Right kidney (tissue), 1 donor: ENCODE data around the gene OGT.
"Not testable (repeated sequence)": the region's sequence is repeated elsewhere in the genome, so short reads cannot be mapped to it uniquely, and the experiment has no call there.

ENCODE experiments used
- DNase-seq: peaks from one replicate; pipeline ENCODE4 v3.0.0-alpha.2; 2016

The OGT gene

DNA sequence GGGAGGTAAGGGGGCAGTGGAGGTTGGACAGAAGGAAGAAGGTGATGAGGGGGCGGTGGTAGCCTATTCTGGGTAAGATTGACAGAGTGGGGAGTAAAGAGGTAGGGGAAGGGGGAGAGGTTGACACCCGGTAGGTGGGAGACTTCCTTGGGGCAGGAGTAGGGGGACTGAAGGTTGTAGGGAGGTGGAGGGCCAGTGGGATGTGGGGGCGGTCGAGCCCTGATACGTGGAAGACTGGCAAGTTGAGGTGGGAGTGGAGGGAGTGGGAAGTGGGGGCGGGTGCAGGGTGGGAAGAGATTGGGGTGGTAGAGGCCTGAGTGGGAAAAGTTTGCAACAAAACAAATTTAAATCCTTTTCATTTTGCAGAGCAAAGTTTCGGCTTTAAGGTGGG is 47.1 kb downstream of the OGT start:
- no peak for DNase-seq

DNA sequence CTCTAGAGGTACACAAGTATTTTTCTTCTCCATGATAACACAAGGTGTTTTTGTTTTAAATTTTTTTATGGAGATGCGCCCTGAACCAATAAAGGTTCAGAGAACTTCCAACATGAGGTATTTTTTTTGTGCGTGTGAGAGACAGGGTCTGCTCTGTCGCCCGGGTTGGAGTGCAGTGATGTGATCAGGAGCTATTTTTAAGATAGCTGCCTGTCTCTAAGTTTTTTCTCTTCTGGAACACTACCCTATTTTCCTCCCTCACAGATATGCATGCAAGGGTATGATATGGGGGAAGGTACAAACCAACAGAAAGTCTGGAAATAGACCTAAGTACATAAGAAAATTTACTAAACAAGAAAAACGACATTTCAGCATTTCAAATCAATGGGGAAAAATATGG is 48.3 kb downstream of the OGT start:
- no peak for DNase-seq

DNA sequence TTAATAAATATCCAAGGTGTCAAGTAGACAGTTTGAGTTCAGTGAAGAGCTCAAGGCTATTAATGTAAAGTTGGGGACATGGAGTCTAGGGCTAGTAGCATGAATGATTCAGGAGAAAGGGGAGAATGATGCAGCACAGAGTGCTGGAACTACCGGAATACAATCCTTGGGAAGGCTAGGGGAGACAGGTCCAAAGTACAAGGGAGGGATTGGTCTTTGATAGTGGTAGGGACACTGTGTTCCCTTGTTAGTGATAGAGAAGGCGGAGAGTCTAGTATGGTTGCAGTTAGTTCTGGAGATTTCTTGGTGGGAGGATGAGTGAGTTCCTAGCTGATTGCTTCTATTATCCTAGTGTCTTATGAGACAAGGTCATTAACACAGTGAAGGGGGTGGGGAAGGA is 54.0 kb downstream of the OGT start:
- DNase-seq = no peak

DNA sequence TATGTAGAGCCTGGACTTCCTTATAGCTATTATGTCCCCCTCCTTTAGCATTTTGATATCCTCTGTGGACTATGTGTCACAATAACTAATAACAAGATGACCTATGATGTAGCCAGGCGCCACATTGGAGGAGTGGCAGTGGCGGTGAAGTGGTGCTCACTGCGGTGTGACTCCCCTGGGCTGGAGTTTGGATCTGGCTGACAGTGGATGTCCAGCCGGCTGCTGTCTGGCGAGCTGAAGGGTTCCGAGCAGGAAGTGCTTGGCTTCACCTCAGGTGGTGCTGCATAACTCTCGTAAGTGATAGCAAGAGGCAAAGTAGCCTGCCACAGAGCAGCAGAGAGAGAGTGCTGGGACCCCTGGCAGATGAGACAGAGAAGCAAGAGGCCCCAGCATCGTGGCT is 60.3 kb downstream of the OGT start:
- DNase-seq = not testable (repeated sequence)

DNA sequence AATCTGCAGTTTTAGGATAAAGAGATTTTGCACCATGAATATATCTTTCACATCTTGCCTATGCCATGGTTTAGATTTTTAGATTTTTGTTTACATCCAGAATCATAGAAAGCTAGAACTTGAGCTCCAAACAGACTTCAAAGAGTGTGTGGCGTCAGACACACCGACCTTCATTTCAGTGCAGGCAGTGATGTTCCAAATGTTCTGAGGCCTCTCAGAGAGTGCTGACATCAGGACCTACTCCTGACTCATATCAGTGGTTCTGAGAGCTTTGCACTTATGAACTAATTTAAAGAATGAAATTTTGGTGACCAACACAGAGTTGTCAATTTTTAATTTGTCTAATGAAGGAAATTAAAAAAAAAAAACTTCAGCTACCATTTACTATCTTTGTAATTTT is 67.1 kb downstream of the OGT start:
- no peak for DNase-seq

DNA sequence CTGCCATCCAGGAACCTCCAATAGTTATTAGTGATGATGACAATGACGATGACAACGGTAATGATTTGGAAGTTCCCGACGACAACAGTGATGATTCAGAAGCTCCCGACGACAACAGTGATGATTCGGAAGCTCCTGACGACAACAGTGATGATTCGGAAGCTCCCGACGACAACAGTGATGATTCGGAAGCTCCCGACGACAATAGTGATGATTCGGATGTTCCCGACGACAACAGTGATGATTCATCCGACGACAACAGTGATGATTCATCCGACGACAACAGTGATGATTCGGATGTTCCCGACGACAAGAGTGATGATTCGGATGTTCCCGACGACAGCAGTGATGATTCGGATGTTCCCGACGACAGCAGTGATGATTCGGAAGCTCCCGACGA is 70.7 kb downstream of the OGT start:
- DNase-seq = no peak

DNA sequence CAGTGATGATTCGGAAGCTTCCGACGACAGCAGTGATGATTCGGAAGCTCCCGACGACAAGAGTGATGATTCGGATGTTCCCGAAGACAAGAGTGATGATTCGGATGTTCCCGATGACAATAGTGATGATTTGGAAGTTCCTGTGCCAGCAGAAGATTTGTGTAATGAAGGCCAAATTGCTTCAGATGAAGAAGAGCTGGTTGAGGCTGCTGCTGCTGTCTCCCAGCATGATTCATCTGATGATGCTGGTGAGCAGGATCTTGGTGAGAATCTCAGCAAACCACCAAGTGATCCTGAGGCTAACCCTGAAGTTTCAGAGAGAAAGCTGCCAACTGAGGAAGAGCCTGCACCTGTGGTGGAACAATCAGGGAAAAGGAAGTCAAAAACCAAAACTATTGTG is 71.2 kb downstream of the OGT start:
- DNase-seq = no peak

DNA sequence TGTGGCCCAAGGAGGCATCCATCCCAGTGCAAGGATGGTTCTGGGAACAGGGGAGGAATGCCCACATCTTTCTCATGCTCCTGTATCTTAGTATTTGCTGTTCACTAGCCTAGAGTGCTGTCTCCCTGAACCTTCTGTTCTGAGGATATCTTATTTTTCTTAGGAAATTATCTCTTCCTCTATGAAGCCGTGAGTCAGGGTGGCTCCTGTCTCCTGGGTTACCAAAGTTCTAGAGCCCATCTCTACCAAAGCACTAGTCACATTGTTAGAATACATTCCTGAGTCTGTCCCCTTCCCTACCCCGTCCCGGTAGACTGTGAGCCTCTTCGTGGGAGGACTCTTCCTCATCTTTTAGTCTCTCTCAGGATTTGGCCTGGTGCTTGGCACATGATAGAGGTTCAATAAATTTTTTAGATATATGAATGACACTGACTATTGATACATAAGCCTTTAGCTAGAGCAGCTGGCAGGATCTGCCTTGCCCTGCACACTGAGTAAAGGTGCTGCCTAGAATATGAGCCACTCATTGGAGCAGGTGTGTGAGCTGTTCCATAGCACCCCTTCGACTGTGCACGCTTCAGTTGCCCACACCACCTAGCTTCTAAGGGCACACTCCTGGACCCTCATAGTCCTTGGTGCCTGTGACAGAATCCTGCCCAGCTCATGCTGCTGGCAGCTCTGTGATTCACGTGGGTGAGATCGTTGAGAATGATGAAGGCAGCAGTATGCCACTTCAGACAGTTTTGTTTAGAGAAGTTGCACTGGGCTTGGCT is 72.1 kb downstream of the OGT start:
- no peak for DNase-seq

DNA sequence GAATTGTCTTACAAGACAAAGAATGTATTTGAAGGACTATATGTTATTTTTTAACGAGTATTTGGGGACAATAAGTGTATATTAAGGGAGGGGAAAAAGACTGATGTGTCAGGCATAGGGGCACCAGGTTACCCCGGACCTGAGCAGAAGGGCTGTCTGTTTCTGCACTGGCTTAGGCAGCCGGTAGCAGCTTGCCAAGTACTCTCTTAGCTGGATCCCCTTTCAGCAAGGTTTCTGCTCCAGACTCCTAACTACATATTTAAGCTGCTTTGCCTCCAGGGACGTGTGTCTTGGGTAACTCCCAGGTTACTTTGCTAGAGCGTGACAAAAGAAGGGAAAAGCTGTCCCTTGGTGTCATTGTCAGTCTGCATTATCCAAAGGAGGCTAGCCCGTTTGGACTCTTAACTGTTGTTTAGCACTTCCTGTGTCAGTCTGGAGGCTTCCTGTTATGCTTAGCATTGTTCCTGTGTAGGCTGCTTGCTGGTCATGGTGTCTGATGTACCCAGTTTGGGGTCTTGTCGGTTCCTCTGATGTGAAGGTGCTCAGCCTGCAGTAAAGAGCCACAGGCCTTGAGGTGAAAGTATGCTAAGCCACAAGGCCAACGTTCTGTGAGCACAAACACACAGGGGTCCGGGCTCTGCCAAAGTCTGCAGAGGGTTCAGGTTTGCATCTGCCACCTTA is 73.8 kb downstream of the OGT start:
- DNase-seq = no peak

DNA sequence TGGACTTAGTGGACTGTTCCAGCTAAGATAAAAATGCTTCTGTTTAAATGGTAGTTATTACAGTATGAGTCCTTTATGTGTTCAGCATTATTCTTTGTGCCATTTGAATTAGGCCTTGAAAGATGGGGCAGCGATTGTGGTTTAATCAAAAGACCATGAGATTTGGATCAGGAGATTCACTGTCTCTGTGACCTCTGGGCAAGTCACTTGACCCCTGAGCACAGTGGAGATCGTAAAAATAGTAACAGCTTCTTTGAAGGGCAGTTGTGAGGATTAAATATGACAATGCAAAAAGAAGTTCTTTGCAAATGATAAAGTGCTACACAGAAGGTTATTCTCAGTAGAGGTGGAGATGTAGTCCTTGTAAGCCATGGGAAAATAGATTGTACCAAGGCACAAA is 74.6 kb downstream of the OGT start:
- DNase-seq = no peak

DNA sequence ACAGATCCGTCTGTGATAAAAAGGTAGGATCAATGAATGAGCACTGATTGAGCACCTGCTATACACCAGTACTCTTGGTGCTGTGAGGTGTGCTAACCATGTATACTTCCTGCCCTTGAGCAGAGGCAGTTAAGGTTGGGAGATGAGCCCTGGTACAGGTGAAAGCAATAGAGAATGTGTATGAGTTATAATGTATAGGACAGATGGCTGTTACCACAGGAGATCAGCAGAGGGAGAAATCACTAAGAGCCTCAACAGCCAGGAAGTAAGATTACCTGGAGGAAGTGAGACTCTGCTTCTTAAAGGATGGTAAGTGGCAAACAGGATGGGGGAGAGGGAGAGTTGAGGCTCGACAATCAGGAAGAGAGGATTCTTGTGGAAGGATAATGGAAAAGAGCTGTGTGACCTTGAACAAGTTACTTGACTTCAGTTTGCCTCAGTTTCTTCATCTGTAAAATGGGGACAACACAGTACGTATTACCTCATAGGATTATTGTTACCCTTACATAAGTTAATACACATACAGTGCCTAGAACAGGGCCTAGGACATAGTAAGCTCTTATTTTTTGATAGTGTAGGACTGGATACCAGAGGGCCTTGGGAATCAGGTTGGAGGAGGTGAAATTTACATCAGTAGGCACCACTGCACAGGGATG is 76.3 kb downstream of the OGT start:
- DNase-seq = no peak

DNA sequence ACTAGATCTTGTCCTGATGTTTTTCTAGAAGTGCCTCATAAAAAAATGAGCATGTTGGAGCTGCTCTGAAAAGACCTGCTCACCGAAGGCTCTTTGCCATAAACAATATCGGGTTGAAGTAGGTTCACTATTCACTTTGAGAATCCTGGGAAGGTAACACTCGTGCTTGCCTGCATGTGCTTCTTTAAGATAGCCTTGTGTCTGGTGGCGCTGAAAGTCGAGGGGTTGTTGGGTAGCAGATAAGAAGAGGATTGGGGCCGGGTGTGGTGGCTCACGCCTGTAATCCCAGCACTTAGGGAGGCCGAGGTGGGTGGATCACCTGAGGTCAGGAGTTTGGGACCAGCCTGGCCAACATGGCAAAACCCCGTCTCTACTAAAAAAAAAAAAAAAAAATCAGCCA is 78.8 kb downstream of the OGT start:
- not testable (repeated sequence) for DNase-seq

DNA sequence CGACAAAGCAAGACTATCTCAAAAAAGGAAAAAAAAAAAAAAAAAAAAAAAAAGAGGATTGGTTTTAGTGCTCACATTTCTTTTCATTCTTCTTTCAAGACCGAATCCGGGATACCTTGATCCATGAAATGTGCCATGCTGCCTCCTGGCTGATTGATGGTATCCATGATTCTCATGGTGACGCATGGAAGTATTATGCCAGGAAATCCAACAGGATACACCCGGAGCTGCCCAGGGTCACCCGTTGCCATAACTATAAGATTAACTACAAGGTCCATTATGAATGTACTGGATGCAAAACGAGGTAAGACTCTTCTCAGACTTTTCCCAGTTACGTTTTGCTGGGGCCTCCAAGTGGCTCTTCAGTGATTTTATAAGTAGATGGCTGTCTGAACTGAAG is 79.4 kb downstream of the OGT start:
- no peak for DNase-seq

DNA sequence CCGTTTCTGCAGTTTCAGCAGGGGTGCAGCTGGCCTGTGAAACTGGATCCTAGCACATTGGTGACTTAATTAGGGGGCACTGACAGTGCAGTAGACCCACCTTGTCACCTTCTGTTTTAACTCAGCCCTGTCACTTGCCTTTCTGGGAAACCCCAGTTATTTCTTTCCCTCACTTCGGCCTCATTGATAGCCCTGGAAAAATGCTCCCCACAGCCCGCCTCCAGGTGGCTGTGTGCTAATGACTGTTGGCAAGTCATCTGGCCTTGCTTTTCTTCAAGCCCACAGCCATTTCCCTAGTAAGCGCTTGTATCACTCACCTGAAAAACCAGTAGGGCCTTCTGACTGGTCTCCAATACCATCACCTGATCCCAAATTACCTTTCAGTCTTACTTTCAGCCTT is 82.2 kb downstream of the OGT start:
- DNase-seq = no peak

DNA sequence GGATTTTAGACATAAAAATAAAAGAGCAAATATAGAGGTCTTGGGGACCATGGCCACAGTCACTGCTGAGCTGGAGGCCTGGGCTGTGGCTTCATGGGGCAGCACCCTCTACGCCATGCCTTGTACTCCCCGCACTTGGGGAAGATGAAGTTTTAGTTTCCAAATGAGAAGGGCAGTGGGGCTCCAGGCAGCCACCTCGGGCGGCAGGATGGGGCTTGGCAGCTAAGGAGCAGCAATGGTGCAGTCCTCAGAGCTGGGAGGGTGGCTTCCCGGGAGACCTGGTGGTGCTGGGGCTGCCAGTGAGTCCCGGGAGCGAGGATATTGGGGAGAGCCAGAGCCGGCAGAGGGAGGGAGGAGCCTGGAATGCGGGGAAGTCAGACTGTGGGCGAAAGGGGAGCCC is 83.0 kb downstream of the OGT start:
- DNase-seq = no peak

DNA sequence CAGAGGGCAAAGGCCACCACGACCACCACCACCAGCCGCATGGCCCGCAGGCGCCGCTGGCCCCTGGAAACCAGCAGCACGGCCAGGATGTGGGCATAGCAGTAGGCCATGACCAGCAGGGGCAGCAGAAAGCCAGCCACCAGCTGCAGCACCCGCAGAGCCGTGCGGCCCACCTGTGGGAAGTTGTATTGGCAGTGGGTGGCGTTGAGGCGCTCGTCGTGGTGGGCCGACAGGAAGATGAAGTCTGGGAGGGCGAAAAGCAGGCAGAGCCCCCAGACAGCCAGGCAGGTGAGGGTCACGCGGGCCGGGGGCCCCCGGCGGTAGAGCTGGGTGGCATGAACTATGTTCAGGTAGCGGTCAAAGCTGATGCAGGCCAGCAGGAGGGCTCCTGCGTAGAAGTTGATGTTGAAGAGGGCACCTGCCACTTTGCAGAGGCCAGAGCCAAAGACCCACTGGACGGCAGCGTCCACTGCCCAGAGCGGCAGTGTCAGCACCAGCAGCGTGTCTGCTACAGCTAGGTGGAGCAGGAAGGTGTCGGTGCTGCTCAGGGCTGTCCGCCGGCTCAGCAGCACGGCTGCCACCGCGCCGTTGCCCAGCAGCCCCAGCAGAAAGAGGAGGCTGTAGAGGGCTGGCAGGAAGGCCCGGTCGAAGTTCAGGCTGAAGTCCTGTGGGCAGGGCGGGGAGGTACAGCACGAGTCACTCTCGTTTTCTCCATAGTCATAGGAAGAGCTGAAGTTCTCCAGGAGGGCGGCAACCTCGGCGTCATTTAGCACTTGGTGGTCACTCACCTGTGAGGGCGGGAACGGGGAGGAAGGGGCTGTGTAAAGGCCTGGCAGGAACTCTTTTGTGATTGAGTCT is 84.0 kb downstream of the OGT start:
- DNase-seq = no peak

DNA sequence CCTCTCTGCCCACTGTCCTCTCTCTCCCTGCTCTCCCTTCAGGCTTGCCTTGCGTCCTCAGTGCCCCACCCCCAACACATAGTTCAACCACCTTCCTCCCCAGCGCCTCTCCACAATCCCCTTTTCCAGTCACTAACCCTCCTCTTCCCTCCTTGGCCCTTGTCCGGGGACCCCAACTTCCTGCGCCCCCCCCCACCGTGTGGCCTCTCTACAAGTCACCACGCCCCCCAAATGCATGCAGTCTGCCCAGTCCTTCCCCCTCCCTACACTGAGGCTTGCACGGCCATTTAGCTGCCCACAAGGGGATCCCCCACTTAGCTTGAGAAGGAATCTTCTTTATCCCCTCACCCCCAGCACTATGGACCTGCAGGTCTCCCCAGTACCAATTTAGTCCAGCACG is 84.8 kb downstream of the OGT start:
- no peak for DNase-seq

DNA sequence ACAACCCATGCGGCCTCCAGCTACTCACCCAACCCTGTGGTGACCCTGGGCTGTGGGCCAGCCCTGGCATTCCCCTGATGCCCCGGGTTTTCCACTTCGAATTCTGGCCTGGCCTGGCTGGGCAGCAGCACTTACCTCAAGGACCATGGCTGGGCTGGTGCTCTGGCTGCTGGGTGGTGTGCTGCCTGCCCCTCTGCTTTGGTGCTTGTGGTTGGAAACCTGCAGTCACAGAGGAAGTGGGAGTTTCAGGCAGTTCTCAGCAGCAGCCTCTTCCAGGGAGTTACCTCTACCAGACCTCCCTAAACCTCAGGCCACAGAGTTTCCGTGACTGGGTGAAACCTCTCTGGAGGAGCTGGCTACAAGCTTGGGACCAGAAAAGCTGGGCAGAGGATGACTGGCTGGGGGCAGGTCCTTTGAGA is 85.4 kb downstream of the OGT start, which contains the start of gene CXCR3:
Gene CXCR3 (minus strand): TSS at position 209 of the 419 bp plus-strand sequence. CDS start 62 bp downstream, at position 147.
- no peak for DNase-seq

DNA sequence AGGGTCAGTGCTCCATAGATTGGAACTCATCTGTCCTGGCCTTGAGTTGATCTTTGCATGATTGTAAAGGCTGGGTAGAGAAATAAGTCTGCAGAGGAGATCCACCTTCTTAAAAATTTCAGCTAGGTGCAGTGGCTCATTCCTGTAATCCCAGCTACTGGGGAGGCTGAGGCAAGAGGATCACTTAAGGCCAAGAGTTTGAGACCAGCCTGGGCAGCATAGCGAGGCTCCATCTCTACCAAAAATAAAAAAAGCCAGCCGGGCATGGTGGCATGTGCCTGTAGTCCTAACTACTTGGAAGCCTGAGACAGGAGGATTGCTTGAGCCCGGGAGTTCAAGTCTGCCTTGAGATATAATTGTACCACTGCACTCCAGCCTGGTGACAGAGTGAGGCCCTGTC is 85.9 kb downstream of the OGT start:
- DNase-seq = no peak

DNA sequence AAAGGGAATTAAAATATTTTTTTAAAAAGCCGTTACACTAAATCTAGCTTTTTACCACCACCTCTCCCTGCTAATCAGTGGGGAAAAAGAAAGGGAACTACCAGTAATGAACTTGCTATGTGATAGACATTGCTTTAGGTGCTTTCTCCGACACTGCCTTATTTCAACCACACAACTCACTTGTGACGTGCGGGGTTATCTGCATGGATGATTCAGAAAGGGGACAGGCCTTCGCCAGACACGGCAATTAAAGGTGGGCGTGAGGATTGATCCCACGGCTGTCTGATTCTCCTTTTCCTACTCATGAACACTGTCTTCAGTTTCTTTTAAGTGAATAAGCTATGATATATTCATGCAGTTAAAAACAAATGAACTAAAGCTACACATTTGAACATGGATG is 86.3 kb downstream of the OGT start:
- DNase-seq = no peak

DNA sequence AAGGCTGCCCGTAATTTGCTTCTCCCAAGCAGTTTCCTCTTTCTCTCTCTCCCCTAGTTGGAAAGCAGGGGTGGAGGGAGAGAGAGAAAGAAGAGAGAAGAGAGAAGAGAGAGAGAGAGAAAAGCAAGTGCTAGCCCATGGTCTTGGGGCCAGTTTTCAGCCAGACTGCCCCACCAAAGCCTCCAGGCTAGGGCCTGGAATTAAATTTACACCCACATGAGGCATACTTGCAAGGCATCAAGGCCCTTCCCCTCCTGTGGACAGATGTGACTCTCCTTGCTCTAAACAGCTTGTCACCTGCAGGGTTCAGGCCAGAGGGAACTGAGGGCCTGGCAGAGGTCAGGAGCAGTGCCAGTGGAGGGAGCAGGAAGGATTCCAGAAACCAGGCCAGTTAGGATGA is 87.1 kb downstream of the OGT start:
- DNase-seq = no peak

DNA sequence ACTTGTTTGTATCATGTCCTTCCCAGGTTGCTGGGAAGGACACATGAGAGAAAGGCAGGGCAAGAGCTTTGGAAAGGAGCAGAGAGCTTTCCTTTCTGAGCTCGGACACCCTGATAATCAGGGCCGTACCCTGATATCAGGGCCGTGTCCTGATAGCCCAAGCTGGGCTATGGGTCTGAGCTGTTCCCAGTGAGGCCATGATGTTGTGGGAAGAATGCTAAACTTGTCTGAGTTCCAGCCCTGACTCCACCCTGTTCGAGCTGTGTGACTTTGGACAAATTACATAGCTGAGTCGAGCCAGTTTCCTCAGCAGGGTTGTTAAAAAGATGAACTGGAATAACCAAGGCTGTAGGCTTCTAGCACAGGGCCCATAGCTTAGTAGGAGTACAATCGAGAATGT is 88.7 kb downstream of the OGT start:
- no peak for DNase-seq
